Measurements from ENCODE around the gene ZNF70. TPM values are rescaled to one million over a fixed set of nuclear protein-coding genes. Genes with fewer than 3 reads are reported as not detected.

ZNF70 gene
- total and polyA plus RNA-seq, 10 of the 15 experiments (the other 5 are each of a cell fraction or from before 2014, with no cell fraction given) = 0.15 to 2.3 (median 0.85) TPM

DNA sequence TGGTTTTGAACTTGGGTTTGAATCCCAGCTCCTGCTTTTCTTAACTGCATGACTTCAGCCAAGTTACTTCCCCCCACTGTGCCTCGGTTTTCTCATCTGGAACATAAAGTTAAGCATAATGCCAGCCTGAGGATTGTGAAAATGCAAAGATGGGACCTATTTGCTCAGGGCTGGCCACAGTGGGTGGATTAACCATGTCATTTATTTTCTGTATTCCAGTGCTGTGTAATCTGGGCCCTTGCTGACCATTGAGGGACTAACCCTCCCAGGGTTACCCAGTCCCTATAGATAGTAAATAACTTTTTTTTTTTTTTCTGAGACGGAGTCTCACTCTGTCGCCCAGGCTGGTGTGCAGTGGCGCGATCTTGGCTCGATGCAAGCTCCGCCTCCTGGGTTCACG, 4.8 kb upstream of the ZNF70 start (continued):
- no peak for TF ChIP-seq WRNIP1 (IDR thresholded peaks at IDR 0.05; ENCODE audit: borderline replicate concordance, low read depth, low read length)
- TF ChIP-seq, protein P1, sequence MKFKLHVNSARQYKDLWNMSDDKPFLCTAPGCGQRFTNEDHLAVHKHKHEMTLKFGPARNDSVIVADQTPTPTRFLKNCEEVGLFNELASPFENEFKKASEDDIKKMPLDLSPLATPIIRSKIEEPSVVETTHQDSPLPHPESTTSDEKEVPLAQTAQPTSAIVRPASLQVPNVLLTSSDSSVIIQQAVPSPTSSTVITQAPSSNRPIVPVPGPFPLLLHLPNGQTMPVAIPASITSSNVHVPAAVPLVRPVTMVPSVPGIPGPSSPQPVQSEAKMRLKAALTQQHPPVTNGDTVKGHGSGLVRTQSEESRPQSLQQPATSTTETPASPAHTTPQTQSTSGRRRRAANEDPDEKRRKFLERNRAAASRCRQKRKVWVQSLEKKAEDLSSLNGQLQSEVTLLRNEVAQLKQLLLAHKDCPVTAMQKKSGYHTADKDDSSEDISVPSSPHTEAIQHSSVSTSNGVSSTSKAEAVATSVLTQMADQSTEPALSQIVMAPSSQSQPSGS (IDR thresholded peaks at IDR 0.05; ENCODE audit: low read length) = no peak
- TF ChIP-seq, protein P2, sequence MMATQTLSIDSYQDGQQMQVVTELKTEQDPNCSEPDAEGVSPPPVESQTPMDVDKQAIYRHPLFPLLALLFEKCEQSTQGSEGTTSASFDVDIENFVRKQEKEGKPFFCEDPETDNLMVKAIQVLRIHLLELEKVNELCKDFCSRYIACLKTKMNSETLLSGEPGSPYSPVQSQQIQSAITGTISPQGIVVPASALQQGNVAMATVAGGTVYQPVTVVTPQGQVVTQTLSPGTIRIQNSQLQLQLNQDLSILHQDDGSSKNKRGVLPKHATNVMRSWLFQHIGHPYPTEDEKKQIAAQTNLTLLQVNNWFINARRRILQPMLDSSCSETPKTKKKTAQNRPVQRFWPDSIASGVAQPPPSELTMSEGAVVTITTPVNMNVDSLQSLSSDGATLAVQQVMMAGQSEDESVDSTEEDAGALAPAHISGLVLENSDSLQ (IDR thresholded peaks at IDR 0.05) = no peak
- TF ChIP-seq, protein P3, sequence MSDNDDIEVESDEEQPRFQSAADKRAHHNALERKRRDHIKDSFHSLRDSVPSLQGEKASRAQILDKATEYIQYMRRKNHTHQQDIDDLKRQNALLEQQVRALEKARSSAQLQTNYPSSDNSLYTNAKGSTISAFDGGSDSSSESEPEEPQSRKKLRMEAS (IDR thresholded peaks at IDR 0.05; ENCODE audit: low read depth, low read length) = no peak

DNA sequence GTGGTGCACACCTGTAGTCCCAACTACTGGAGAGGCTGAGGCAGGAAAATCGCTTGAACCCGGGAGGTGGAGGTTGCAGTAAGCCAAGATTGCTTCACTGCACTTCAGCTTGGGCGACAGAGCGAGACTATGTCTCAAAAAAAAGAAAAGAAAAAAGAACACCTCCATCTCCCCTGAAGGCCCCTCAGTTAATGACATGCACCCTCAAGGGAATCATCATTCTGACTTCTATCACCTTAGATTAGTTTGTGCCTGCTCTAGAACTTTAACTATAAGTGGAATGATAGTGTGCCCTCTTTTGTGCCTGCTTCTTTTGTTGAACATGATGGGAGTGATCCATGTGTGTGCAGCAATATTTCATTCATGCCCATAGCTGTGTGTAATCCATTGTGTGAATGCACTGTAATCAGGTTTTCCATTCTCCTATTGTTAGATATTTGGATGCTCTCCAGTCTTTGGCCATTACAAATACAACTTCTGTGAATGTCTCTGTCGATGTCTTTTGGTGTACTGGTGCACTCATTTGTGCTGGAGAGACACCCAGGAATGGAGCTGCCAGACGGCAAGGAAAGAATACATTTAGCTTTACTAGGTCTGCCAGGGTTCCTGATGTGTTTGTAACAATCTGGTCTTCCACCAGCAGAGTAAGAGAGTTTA, 4.2 kb upstream of the ZNF70 start:
- H3K4me2 ChIP-seq (ENCODE audit: control insufficient read depth, insufficient read depth) = no peak overlapping the region
- TF ChIP-seq SIN3A (IDR thresholded peaks at IDR 0.05; ENCODE audit: low read depth, low read length) (no peak), SRF (IDR thresholded peaks at IDR 0.05; ENCODE audit: low read depth in 2 of 2, low read length in 2 of 2) (no peak), SUPT20H (IDR thresholded peaks at IDR 0.05; ENCODE audit: borderline replicate concordance, control insufficient read depth, low read depth, low read length) (no peak), TCF12 (IDR thresholded peaks at IDR 0.05; ENCODE audit: low read depth, low read length) (no peak), CHD2 (IDR thresholded peaks at IDR 0.05; ENCODE audit: borderline replicate concordance, low read depth, low read length) (no peak), NFYB (IDR thresholded peaks at IDR 0.05; ENCODE audit: insufficient read depth, low read depth, low read length) (no peak)
- TF ChIP-seq, protein P4, sequence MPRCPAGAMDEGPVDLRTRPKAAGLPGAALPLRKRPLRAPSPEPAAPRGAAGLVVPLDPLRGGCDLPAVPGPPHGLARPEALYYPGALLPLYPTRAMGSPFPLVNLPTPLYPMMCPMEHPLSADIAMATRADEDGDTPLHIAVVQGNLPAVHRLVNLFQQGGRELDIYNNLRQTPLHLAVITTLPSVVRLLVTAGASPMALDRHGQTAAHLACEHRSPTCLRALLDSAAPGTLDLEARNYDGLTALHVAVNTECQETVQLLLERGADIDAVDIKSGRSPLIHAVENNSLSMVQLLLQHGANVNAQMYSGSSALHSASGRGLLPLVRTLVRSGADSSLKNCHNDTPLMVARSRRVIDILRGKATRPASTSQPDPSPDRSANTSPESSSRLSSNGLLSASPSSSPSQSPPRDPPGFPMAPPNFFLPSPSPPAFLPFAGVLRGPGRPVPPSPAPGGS (IDR thresholded peaks at IDR 0.05; ENCODE audit: borderline replicate concordance, insufficient read depth, low read depth, low read length, poor library complexity, severe bottlenecking) = no peak
- TF ChIP-seq, protein P5, sequence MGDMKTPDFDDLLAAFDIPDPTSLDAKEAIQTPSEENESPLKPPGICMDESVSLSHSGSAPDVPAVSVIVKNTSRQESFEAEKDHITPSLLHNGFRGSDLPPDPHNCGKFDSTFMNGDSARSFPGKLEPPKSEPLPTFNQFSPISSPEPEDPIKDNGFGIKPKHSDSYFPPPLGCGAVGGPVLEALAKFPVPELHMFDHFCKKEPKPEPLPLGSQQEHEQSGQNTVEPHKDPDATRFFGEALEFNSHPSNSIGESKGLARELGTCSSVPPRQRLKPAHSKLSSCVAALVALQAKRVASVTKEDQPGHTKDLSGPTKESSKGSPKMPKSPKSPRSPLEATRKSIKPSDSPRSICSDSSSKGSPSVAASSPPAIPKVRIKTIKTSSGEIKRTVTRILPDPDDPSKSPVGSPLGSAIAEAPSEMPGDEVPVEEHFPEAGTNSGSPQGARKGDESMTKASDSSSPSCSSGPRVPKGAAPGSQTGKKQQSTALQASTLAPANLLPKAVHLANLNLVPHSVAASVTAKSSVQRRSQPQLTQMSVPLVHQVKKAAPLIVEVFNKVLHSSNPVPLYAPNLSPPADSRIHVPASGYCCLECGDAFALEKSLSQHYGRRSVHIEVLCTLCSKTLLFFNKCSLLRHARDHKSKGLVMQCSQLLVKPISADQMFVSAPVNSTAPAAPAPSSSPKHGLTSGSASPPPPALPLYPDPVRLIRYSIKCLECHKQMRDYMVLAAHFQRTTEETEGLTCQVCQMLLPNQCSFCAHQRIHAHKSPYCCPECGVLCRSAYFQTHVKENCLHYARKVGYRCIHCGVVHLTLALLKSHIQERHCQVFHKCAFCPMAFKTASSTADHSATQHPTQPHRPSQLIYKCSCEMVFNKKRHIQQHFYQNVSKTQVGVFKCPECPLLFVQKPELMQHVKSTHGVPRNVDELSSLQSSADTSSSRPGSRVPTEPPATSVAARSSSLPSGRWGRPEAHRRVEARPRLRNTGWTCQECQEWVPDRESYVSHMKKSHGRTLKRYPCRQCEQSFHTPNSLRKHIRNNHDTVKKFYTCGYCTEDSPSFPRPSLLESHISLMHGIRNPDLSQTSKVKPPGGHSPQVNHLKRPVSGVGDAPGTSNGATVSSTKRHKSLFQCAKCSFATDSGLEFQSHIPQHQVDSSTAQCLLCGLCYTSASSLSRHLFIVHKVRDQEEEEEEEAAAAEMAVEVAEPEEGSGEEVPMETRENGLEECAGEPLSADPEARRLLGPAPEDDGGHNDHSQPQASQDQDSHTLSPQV (IDR thresholded peaks at IDR 0.05) = no peak

More for the DNA sequence above, 4.2 kb upstream of the ZNF70 start:
- DNase-seq (ENCODE audit: low read depth, low spot score) (no peak), ATAC-seq (no peak), FAIRE-seq (no peak)
- ChIA-PET POLR2A (interaction anchor here (0.7 to 1.4 kb wide), 4 partner anchors 8 to 67 kb away, joined by 3 to 7 read pairs (median 3); no protein-coding TSS in a partner anchor), SMC1A (ENCODE audit: uncharacterized antibody, unreplicated experiment) (interaction anchor here (1.0 to 2.0 kb wide), 2 partner anchors 12 to 57 kb away, joined by 3 to 7 read pairs; partner anchors contain the start of gene CHCHD10), RAD21 (ENCODE audit: unreplicated experiment) (interaction anchor here (1.6 kb wide), 1 partner anchor 34 kb away, joined by 3 read pairs; no protein-coding TSS in a partner anchor), CTCF (interaction anchor here (0.7 to 1.9 kb wide), 4 partner anchors 11 to 164 kb away, joined by 3 to 8 read pairs (median 4); partner anchors contain the start of gene MIF)
- BruUV-seq (replicated peaks) = no TSS peak
- Histone ChIP-seq H3K4me1 (ENCODE audit: control insufficient read depth, insufficient read depth, low read length) (peaks cover 30% of the 10 kb centered on the region), H2AFZ (ENCODE audit: control insufficient read depth, low read depth, low read length) (peak overlapping the region; percentile 21; the same call in 1 of the 2 replicates), H3K9ac (ENCODE audit: control insufficient read depth, insufficient read depth, low read length) (no peak overlapping the region), H3K27ac (ENCODE audit: control insufficient read depth, insufficient read depth) (no peak overlapping the region), H3K9me3 (replicated peaks; ENCODE audit: control insufficient read depth, insufficient read depth, low read length) (no peaks in the 10 kb centered on the region), H4K20me1 (ENCODE audit: control insufficient read depth, insufficient read depth) (no peaks in the 10 kb centered on the region), H3K27me3 (replicated peaks in 1 of 2; ENCODE audit: control insufficient read depth in 2 of 2, insufficient read depth in 2 of 2, low read length in 1 of 2) (no peaks in the 10 kb centered on the region), H3K36me3 (ENCODE audit: control insufficient read depth in 2 of 2, insufficient read depth in 2 of 2, low read length in 1 of 2) (no peaks in the 10 kb centered on the region), H3K4me3 (no peak overlapping the region), H3K79me2 (ENCODE audit: control insufficient read depth, insufficient read depth, low read length) (no peaks in the 10 kb centered on the region)
- in situ Hi-C loops (cut with MboI) = no loop called here
- intact Hi-C loops (cut with micrococcal nuclease; ENCODE audit: unreplicated experiment) = no loop called here
- 19% methylated on average over 6 of the region's 6 CpGs for WGBS (ENCODE audit: insufficient coverage, insufficient replicate concordance, low lambda C conversion rate, missing lambda C conversion rate)
